Stimulated activated CD8-positive, alpha-beta memory T cell treated with anti-CD3 and anti-CD28 coated beads, Interleukin-4, amount 100 ng/mL, for 48 hours (primary cell): Measurements from ENCODE around the gene ATP5PB.

ENCODE experiments used
- DNase-seq: peaks from one replicate; pipeline ENCODE4 v3.0.0-alpha.2; 2020

ATP5PB gene

GRCh38 chr1:111509997-111510375, 60.7 kb downstream of the ATP5PB start:
- no peak for DNase-seq

GRCh38 chr1:111511370-111511769, 62.1 kb downstream of the ATP5PB start:
- DNase-seq: no peak
